Measurements from ENCODE around the gene OGFOD3.
"Not testable (repeated sequence)": the region's sequence is repeated elsewhere in the genome, so short reads cannot be mapped to it uniquely, and the experiment has no call there.

Gene OGFOD3

DNA sequence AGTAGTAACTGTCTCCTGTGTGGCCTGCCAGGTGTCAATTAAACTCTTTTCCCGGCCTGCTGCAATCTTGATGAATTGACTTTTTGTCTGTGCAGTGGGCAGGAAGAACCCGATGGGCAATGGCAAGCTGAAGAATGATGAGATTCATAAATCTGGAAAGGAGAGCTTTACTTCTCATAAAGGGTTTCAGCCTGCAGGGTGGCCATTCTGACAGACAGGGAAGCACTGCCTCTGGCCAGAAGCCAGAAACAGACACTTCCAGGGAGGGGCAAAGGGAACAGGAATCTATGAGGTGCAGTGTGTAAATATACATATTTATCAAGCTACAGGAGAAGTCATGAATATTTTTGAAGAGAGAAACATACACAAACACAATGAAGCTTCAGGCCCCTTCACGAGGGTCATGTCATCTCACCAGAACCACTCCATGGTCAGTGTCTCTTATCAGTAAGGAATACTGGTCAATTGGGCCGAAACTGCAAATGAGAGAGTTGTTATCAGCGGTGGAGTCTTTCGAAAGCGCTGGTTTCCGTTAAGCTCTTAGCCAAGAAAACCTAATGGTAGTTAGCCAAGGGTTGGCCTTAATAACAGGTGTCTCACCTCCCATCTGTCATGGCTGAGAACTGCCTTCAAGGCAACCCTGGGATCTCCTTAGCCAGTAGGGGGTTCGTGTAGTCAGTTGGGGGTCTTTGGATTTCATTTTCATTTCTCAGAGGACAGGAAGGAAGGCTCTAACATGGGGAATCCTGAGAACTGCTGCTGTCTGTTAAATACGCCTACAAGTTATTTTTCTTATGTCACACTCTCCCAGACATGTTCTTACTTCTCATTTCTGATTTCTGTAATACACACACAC lies 38.9 kb upstream of the OGFOD3 start:
- peaks cover 32% of the 10 kb centered on the region for H3K4me1 ChIP-seq (ENCODE audit: control insufficient read depth, insufficient read depth, low read length)
- H3K9me3 ChIP-seq (ENCODE audit: control insufficient read depth, low read length): no peaks in the 10 kb centered on the region
- peaks cover under 1% of the 10 kb centered on the region for H3K36me3 ChIP-seq (ENCODE audit: control insufficient read depth, insufficient read depth, low read length)
- no peaks in the 10 kb centered on the region for H3K27me3 ChIP-seq (ENCODE audit: control insufficient read depth, insufficient read depth, low read length)
- peak overlapping the region; percentile 99 for H3K9ac ChIP-seq (ENCODE audit: low read length)
- H3K4me3 ChIP-seq (ENCODE audit: low read length): peak overlapping the region; percentile 54

- not testable (repeated sequence) for H3K36me3 ChIP-seq (ENCODE audit: control insufficient read depth, insufficient read depth, low read length); H3K27me3 ChIP-seq (ENCODE audit: control insufficient read depth, insufficient read depth, low read length); H3K9ac ChIP-seq (ENCODE audit: low read length); H3K4me3 ChIP-seq (ENCODE audit: low read length); H3K9me3 ChIP-seq (ENCODE audit: control insufficient read depth, low read length)
- peaks cover 26% of the 10 kb centered on the region for H3K4me1 ChIP-seq (ENCODE audit: control insufficient read depth, insufficient read depth, low read length)
Measured at GRCh38 chr17:82453706-82454105, 35.3 kb upstream of the OGFOD3 start.

DNA sequence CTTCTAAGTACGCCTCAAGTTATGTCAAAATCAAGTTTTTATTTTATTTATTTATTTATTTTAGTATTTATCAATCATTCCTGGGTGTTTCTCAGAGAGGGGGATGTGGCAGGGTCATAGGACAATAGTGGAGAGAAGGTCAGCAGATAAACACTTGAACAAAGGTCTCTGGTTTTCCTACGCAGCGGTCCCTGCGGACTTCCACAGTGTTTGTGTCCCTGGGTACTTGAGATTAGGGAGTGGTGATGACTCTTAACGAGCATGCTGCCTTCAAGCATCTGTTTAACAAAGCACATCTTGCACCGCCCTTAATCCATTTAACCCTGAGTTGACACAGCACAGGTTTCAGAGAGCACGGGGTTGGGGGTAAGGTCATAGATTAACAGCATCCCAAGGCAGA lies 34.8 kb upstream of the OGFOD3 start:
- H3K9ac ChIP-seq (ENCODE audit: low read length); H3K36me3 ChIP-seq (ENCODE audit: control insufficient read depth, insufficient read depth, low read length); H3K27me3 ChIP-seq (ENCODE audit: control insufficient read depth, insufficient read depth, low read length); H3K9me3 ChIP-seq (ENCODE audit: control insufficient read depth, low read length); H3K4me3 ChIP-seq (ENCODE audit: low read length): not testable (repeated sequence)
- H3K4me1 ChIP-seq (ENCODE audit: control insufficient read depth, insufficient read depth, low read length): peaks cover 26% of the 10 kb centered on the region

GRCh38 chr17:82452162-82452561 lies 33.8 kb upstream of the OGFOD3 start:
- Histone ChIP-seq H3K4me3 (ENCODE audit: low read length) (no peak overlapping the region), H3K36me3 (ENCODE audit: control insufficient read depth, insufficient read depth, low read length) (no peaks in the 10 kb centered on the region), H3K27me3 (ENCODE audit: control insufficient read depth, insufficient read depth, low read length) (no peaks in the 10 kb centered on the region), H3K9me3 (ENCODE audit: control insufficient read depth, low read length) (no peaks in the 10 kb centered on the region), H3K4me1 (ENCODE audit: control insufficient read depth, insufficient read depth, low read length) (peaks cover 18% of the 10 kb centered on the region), H3K9ac (ENCODE audit: low read length) (no peak overlapping the region)

DNA sequence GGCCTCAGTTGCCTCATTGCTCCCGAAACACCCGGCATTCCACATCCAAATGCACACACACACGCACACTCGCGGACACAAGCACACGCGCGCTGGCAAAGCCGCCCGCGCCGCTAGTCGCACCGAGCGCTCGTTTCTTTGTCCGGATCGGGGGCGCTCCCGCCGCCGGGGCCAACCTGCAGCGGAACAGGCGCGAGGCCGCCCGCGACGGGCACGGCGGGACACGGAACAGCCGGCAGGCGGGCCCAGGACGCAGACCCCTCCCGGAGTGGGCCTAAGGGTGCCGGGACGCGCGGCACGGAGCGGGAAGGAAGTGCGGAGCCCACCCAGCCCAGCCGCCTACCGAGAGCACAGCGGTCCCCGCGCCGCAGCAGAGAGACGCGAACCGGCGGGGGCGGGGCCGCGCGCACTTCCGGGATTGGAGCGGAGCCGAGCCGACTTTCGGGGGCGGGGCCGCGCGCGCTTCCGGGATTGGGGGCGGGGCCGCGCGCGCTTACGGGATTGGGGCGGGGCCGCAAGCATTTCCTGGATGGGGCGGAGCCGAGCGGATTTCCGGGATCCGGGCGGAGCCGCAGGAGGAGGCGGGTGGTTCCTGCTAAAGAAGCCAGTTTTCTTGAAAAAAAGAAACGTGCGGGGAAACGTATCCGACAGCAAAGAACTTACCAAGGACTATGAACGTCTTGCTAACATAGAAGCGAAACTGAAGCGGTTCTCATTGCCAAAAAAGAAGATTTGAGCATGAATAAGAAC lies 32.1 kb upstream of the OGFOD3 start, which contains the start of gene CYBC1:
CYBC1 (minus strand) TSS at position 396 of the 750 bp plus-strand sequence. CDS start 1,498 bp downstream, outside the sequence.
- no peaks in the 10 kb centered on the region for H3K36me3 ChIP-seq (ENCODE audit: control insufficient read depth, insufficient read depth, low read length)
- peak within 1 kb of the TSS; percentile 86 for H3K9ac ChIP-seq (ENCODE audit: low read length)
- no peaks in the 10 kb centered on the region for H3K27me3 ChIP-seq (ENCODE audit: control insufficient read depth, insufficient read depth, low read length)
- peaks cover 14% of the 10 kb centered on the region for H3K4me1 ChIP-seq (ENCODE audit: control insufficient read depth, insufficient read depth, low read length)
- H3K9me3 ChIP-seq (ENCODE audit: control insufficient read depth, low read length): no peaks in the 10 kb centered on the region
- H3K4me3 ChIP-seq (ENCODE audit: low read length): peak within 1 kb of the TSS; percentile 71

DNA sequence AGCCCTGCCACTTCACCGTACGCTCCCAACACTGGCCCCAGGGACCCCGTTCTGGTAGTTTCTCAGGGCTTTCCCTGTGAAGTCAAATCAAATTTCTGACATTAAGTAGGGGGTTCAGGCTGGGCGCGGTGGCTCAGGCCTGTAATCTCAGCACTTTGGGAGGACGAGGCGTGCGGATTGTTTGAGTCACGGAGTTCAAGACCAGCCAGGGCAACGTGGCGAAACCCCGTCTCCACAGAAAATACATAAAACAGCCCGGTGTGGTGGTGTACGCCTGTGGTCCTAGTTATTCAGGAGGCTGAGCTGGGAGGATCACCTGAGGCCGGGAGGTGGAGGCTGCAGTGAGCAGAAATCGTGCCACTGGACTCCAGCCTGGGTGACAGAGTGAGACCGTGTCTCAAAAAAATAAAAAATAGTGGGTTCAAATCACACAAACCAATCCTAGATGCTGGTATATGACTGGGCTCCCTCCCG lies 31.5 kb upstream of the OGFOD3 start:
- H3K9me3 ChIP-seq (ENCODE audit: control insufficient read depth, low read length): no peaks in the 10 kb centered on the region
- H3K36me3 ChIP-seq (ENCODE audit: control insufficient read depth, insufficient read depth, low read length): no peaks in the 10 kb centered on the region
- H3K9ac ChIP-seq (ENCODE audit: low read length): peak overlapping the region; percentile 86
- no peaks in the 10 kb centered on the region for H3K27me3 ChIP-seq (ENCODE audit: control insufficient read depth, insufficient read depth, low read length)
- H3K4me3 ChIP-seq (ENCODE audit: low read length): peak overlapping the region; percentile 71
- peaks cover 14% of the 10 kb centered on the region for H3K4me1 ChIP-seq (ENCODE audit: control insufficient read depth, insufficient read depth, low read length)

DNA sequence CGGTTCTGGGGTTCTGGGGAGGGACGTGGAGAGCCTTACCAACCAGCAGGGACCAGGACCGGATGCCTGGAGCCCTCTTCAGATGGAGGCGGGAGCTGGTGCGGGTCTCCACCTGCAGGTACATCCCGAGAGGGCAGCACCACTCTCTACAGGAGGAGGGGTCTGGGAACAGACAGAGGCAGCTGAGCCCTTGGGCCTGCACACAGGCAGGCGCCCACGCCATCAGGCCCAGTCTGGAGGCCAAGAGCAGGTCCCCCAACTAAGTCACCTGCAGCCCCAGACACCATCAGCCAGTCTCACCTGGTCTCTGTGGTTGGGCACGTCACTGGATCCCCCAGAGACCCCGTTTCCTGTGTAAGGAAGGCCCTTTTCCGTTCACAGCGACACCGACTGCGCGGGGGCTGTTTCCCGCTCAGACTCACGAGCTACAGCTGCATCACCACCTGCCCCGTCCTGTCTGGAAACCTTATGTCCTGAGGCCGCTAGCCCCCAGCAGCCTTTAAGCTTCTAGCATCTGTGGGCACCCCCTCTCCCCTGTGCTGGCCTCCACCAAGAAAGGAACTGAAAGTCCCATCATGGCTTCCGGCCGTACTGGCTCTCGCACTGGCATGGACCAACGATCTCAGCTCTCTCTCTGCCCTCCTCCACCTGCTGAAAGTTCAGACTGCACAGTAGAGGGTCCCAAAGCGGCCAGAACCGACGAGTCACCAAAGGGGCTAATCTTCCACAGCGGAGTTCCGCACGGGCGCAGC lies 30.9 kb upstream of the OGFOD3 start:
- H3K27me3 ChIP-seq (ENCODE audit: control insufficient read depth, insufficient read depth, low read length): no peaks in the 10 kb centered on the region
- H3K4me1 ChIP-seq (ENCODE audit: control insufficient read depth, insufficient read depth, low read length): peaks cover 14% of the 10 kb centered on the region
- peak overlapping the region; percentile 71 for H3K4me3 ChIP-seq (ENCODE audit: low read length)
- peak overlapping the region; percentile 86 for H3K9ac ChIP-seq (ENCODE audit: low read length)
- H3K36me3 ChIP-seq (ENCODE audit: control insufficient read depth, insufficient read depth, low read length): no peaks in the 10 kb centered on the region
- no peaks in the 10 kb centered on the region for H3K9me3 ChIP-seq (ENCODE audit: control insufficient read depth, low read length)

GRCh38 chr17:82447876-82448275 lies 29.5 kb upstream of the OGFOD3 start:
- Histone ChIP-seq H3K27me3 (ENCODE audit: control insufficient read depth, insufficient read depth, low read length) (no peaks in the 10 kb centered on the region), H3K4me3 (ENCODE audit: low read length) (no peak overlapping the region), H3K9ac (ENCODE audit: low read length) (no peak overlapping the region), H3K4me1 (ENCODE audit: control insufficient read depth, insufficient read depth, low read length) (peaks cover 14% of the 10 kb centered on the region), H3K9me3 (ENCODE audit: control insufficient read depth, low read length) (no peaks in the 10 kb centered on the region), H3K36me3 (ENCODE audit: control insufficient read depth, insufficient read depth, low read length) (no peaks in the 10 kb centered on the region)

- Histone ChIP-seq H3K4me1 (ENCODE audit: control insufficient read depth, insufficient read depth, low read length) (peaks cover 14% of the 10 kb centered on the region), H3K36me3 (ENCODE audit: control insufficient read depth, insufficient read depth, low read length) (peaks cover 4% of the 10 kb centered on the region), H3K27me3 (ENCODE audit: control insufficient read depth, insufficient read depth, low read length) (no peaks in the 10 kb centered on the region), H3K4me3 (ENCODE audit: low read length) (no peak overlapping the region), H3K9ac (ENCODE audit: low read length) (no peak overlapping the region), H3K9me3 (ENCODE audit: control insufficient read depth, low read length) (no peaks in the 10 kb centered on the region)
Measured at GRCh38 chr17:82446649-82447048, 28.3 kb upstream of the OGFOD3 start.

DNA sequence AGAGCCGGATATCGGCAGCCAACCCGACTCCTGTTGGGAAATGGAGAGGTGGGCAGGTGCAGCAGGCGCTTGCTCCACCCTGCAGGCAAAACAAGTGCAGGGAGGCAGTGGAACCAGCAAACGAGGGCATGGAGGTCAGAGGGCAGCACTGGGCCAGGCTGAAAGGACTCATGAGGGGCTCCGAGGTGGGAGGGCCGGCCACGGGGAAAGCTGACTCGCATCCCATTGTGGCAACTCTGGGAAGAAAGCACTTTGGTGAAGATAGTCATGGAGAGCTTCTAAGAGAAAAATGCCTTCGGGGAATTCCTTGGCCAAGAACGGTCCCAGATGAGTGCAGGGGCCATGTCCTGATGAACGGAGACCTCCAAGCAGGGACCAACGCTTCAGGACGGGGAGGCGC lies 27.7 kb upstream of the OGFOD3 start:
- Histone ChIP-seq H3K27me3 (ENCODE audit: control insufficient read depth, insufficient read depth, low read length) (no peaks in the 10 kb centered on the region), H3K4me1 (ENCODE audit: control insufficient read depth, insufficient read depth, low read length) (peaks cover 10% of the 10 kb centered on the region), H3K36me3 (ENCODE audit: control insufficient read depth, insufficient read depth, low read length) (peaks cover 4% of the 10 kb centered on the region), H3K4me3 (ENCODE audit: low read length) (no peak overlapping the region), H3K9me3 (ENCODE audit: control insufficient read depth, low read length) (no peaks in the 10 kb centered on the region), H3K9ac (ENCODE audit: low read length) (no peak overlapping the region)

DNA sequence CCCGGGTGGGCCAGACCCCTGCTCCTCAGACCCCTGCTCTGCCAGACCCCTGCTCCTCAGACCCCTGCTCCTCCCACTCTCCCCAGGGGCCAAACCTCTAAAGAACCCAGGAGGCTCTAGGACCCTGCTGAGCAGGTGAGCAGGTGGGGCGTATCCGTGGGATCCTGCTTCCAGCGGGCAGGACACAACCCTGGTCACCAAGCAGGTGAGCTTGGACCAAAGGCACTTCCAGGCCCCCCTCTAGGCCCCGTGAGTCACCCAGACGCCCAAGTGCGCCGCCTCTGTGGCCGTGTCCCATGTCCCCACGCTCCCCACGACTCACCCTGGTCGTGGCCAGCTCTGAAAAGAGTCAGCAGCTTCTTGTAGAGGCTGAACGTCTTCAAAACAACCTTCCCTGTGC lies 27.2 kb upstream of the OGFOD3 start:
- Histone ChIP-seq H3K9ac (ENCODE audit: low read length) (no peak overlapping the region), H3K9me3 (ENCODE audit: control insufficient read depth, low read length) (no peaks in the 10 kb centered on the region), H3K36me3 (ENCODE audit: control insufficient read depth, insufficient read depth, low read length) (peaks cover 4% of the 10 kb centered on the region), H3K4me1 (ENCODE audit: control insufficient read depth, insufficient read depth, low read length) (peaks cover 9% of the 10 kb centered on the region), H3K4me3 (ENCODE audit: low read length) (no peak overlapping the region), H3K27me3 (ENCODE audit: control insufficient read depth, insufficient read depth, low read length) (no peaks in the 10 kb centered on the region)
